ENCODE data around the gene OR7C2.
"Not testable (repeated sequence)": the region's sequence is repeated elsewhere in the genome, so short reads cannot be mapped to it uniquely, and the experiment has no call there.

The OR7C2 gene

DNA sequence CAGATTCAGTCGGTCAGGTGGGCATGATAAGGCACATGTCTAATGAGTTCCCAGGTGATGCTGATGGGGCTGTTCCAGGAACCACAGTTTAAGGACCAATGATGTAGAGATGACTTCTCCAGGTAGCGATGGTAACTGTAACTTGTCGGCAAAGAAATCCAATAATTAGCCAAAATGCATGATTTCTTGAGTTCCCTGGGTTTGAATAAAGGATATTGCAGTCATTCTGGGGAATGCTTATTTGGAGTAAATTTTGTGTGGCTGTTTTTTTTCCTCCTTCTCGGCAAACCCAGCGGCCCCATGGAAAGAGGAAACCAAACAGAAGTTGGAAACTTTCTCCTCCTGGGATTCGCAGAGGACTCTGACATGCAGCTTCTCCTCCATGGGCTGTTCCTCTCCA is at the start of gene OR7C2:
OR7C2 (plus strand) TSS at position 301 of the 400 bp plus-strand sequence; CDS start at position 301, 0 bp downstream.
- DNase-seq (ENCODE audit: low read depth), result no peak

DNA sequence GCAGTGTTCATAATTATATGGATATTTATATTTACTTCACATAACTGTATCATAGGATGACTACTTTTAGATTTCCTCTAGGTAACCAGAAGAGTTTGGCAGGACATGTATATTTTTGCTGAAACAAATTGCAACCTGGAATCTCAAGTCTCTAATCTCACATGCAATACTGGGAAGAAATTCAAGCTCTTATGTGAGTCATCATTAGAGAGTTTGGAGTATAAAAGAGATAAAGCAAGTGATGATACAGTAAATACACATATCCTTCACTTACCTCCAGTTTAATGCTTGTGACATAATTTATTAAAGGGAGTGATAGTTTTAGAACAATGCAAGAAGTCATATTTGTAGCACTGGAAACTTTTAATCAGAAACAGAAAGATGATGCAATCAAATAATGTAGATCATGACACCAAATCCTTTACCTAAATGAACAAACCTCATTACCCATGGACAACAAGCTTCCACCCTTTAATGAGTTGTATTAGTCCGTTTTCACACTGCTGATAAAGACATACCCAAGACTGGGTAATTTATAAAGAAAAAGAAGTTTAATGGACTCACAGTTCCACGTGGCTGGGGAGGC is 39.5 kb upstream of the OR7C2 start:
- DNase-seq (ENCODE audit: low read depth), result no peak

- DNase-seq (ENCODE audit: low read depth), result no peak
Measured at GRCh38 chr19:14906711-14907110, 34.6 kb upstream of the OR7C2 start.

DNA sequence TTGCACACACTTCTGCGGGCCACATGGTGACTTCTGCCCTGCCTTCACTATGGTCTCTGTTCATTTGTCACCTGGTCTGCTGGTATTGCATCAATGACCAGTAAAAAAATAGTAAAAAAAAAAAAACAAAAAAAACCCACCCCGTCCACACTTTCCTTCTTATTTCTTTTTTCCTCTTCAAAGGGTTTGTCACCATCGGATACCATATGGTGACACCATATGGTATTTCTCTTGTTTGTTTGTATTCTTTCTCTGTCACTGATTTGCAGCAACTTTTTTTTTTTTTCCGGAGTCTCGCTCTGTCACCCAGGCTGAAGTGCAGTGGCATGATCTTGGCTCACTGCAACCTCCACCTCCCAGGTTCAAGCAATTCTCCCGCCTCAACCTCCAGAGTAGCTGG is 26.2 kb upstream of the OR7C2 start:
- no peak for DNase-seq (ENCODE audit: low read depth)

- no peak for DNase-seq (ENCODE audit: low read depth)
Measured at GRCh38 chr19:14916848-14917247, 24.4 kb upstream of the OR7C2 start.

GRCh38 chr19:14933506-14933905 is 7.8 kb upstream of the OR7C2 start:
- no peak for DNase-seq (ENCODE audit: low read depth)

DNA sequence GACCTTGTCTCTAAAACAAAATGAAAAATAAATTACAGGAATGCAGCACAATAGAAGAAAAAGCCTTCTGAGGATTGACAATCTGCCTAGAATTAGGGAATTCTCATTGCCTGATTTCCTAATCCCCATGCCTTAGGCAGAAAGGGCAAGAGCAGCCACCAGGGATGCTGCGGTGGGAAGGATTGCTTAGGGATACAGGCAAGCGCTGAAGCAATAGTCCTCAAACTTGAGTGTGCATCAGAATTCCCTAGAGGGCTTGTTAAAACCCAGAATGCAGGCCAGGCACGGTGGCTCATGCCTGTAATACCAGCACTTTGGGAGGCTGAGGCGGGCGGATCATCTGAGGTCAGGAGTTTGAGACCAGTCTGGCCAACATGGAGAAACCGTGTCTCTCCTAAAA is 1.0 kb upstream of the OR7C2 start:
- no peak for DNase-seq (ENCODE audit: low read depth)

DNA sequence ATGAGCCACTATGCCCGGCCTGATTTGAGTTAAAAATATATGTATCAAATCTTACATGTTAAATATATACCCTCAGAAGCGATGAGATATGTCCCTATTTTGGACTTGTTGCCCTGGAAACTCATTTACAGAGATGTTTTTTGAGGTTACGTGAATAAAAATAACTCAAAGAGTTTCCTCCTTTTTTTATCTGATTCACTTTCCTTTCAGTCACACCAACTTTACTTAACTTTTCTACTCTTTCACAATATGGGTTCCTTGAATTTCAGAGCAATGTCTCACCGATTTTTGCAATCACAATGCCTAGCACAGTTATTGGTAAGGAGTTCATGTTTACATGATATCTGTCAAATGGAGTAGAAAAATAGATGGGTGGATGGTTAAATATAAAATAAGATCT is 2.3 kb downstream of the OR7C2 start:
- DNase-seq (ENCODE audit: low read depth), result peak; percentile 31

DNA sequence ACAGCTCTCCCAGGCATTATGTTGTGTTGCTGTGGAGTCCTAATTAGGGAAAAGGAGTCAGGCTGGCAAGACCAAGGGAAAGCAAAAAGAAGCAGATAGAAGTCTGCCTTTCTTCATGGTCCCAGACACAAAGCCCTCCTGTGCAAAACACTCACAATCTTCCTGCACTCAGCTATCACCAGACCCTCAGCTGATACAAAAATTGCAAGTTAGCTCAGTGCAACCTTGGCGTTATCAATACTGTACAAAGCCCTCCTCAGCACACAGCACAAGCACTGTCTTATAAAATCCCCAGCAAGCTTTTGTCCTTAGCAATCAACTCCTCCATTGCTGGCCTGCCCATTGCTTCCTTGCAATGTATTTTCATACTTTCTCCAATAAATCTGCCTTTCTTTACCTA is 3.2 kb downstream of the OR7C2 start:
- no peak for DNase-seq (ENCODE audit: low read depth)

- DNase-seq (ENCODE audit: low read depth), result not testable (repeated sequence)
Measured at GRCh38 chr19:14949413-14949812, 8.1 kb downstream of the OR7C2 start.

GRCh38 chr19:14949876-14950275 is 8.6 kb downstream of the OR7C2 start:
- no peak for DNase-seq (ENCODE audit: low read depth)

GRCh38 chr19:14950421-14950820 is 9.1 kb downstream of the OR7C2 start:
- no peak for DNase-seq (ENCODE audit: low read depth)

DNA sequence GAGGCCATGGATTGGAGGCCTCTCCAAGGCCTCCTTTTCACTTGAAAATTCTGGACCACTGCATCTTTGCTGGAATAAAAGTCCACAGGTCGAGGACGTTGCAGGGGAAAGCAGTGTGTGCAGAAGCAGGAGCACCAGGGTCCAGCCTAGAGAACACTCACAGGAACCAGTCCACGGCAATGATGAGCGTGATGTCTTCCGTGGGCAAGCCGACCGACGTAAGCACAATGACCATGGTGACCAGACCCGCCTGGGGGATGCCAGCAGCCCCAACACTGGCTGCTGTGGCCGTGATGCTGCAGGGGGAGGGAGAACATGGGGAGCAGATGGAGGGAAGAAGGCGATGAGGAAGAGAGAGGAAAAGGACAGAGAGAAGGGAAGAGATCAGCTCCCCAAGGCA is 11.5 kb downstream of the OR7C2 start:
- no peak for DNase-seq (ENCODE audit: low read depth)

DNA sequence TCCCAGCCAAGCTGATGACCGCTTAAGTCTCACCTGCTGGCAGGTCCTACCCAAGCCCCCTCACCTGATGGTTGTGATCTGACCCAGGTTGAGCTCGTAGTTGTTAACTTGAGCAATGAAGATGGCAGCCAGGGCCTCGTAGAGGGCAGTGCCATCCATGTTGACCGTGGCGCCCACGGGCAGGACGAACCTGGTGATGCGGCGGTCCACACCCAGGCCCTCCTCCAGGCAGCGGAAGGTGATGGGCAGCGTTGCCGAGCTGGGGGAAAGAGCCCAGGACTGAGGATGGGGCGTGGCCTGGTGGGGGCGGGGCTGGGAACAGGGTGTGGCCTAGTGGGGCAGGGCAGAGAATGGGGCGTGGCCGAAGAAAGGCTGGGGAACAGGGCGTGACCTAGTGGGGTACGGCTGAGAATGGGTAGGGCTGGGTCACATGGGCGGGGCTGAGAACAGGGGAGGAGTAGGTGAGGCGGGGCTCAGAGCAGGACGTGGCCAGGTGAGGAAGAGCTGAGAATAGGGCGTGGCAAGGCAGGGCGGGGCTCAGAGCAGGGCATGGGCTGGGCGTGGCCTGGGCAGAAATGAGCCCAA is 12.9 kb downstream of the OR7C2 start:
- no peak for DNase-seq (ENCODE audit: low read depth)

DNA sequence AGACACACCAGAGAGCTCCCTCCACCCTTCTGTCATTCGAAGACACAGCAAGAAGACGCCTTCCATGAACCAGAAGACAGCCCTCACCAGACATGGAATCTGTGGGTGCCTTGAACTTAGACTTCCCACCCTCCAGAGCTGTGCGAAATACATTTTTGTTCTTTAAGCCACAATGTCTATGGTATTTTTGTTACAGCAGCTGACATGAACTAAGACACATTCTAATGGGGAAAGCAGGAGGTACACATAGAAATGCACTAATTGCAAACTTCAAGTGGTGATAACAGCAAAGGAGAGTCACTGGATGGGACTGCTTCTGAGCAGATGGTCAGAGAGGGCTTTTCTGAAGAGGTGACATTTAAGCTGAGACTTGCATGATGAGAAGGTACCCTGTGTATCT is 16.2 kb downstream of the OR7C2 start:
- no peak for DNase-seq (ENCODE audit: low read depth)

DNA sequence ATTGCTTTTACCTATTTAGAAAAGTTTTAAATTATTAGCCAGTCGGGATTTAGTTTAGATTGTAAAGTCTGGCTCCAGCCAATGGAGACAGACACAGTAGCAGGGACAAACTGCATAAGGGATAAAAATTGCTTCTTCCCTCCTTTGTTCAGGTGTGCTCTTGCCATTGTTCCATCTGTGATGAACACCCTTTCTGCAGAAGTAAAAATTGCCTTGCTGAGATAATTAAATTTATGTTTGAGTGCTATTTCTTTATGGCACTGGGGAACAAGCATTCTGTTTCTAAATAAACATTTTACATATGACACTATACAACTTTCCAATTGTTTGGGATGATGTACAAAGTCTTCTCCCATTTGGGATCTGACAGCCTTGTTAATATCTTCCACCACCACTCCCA is 18.0 kb downstream of the OR7C2 start:
- DNase-seq (ENCODE audit: low read depth), result no peak

GRCh38 chr19:14961956-14962685 is 20.8 kb downstream of the OR7C2 start:
- DNase-seq (ENCODE audit: low read depth), result no peak

DNA sequence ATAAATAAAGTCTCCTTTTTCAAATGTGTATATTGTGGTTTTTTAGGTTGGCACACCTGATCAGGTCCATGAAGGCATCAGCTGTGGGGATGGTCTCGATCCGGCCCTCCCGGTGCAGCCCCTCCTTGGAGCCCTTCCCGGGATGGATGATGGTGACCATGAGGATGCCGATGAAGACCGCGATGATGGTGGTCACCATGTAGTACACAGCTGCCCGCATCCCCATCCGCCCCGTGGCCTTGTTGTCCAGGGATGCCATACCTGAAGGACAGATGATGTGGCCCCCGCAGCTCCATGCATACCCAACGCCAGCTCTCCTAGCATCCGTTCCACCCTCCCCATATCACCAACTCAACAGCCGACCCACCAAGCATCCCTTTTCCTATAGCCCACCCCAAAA is 27.0 kb downstream of the OR7C2 start:
- DNase-seq (ENCODE audit: low read depth), result no peak

- DNase-seq (ENCODE audit: low read depth), result no peak
Measured at GRCh38 chr19:14971474-14971873, 30.2 kb downstream of the OR7C2 start.

GRCh38 chr19:14972676-14973075 is 31.4 kb downstream of the OR7C2 start:
- no peak for DNase-seq (ENCODE audit: low read depth)

DNA sequence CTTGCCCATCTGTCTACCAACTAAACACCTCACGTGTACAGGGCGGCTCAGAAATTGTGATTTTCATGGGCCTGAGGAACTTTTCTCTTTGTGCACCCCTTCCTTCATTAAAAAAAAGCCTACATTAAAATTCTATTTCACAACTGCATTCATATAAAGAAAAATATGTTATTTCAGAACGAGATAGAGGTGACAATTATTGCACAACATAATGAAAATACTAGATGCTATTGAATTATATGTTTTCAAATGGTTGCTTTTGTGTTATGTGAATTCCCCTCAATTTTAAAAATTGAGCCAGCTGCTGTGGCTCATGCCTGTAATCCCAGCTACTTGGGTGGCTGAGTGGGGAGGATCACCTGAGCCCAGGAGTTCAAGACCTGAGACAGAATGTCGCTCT is 33.2 kb downstream of the OR7C2 start:
- DNase-seq (ENCODE audit: low read depth), result no peak

- no peak for DNase-seq (ENCODE audit: low read depth)
Measured at GRCh38 chr19:14977128-14977527, 35.8 kb downstream of the OR7C2 start.

- no peak for DNase-seq (ENCODE audit: low read depth)
Measured at GRCh38 chr19:14978161-14978776, 37.0 kb downstream of the OR7C2 start.

All from GM04503 (cell line).